Lung (tissue), 12 donors: ENCODE measurements around the gene UBASH3B. TPM values are rescaled to one million over a fixed set of nuclear protein-coding genes. Genes with fewer than 3 reads are reported as not detected.
"Not testable (repeated sequence)": the region's sequence is repeated elsewhere in the genome, so short reads cannot be mapped to it uniquely, and the experiment has no call there.

Experiments used
- ATAC-seq: fragments of 200-7000 bp; cut with Tn5 transposase; one replicate; pipeline ENCODE4 v1.9.1; 2020; ENCODE audit warnings: moderate number of reproducible peaks; ENCODE audit not compliant: insufficient read depth, low FRiP score
- DNase-seq, 3 donors: peaks; one replicate each; pipeline ENCODE4 v3.0.0-alpha.2; 2013 to 2017
- H3K27ac ChIP-seq, 2 donors: one replicate each; pipeline ENCODE4 v1.5.1; 2013; ENCODE audit warnings: mild to moderate bottlenecking in 2 of 2, moderate library complexity in 2 of 2, control low read depth in 1 of 2, inconsistent platforms in 1 of 2, low read depth in 1 of 2, low read length in 1 of 2
- H3K27me3 ChIP-seq, 3 donors: one replicate each; pipeline ENCODE4 v1.5.1; 2013; ENCODE audit warnings: low read length in 2 of 3; ENCODE audit not compliant: control insufficient read depth in 3 of 3, insufficient read depth in 3 of 3
- H3K36me3 ChIP-seq, 4 donors: one replicate each; pipeline ENCODE4 v1.5.1; 2013; ENCODE audit warnings: low read length in 4 of 4, mild to moderate bottlenecking in 1 of 4, moderate library complexity in 1 of 4; ENCODE audit not compliant: control insufficient read depth in 4 of 4, insufficient read depth in 4 of 4
- H3K4me1 ChIP-seq, 5 donors: one replicate each; pipeline ENCODE4 v1.5.1; 2013; ENCODE audit warnings: low read length in 5 of 5, mild to moderate bottlenecking in 2 of 5, moderate library complexity in 1 of 5; ENCODE audit not compliant: control insufficient read depth in 5 of 5, insufficient read depth in 5 of 5
- H3K4me3 ChIP-seq: one replicate; pipeline ENCODE4 v1.5.1; 2013; ENCODE audit warnings: mild to moderate bottlenecking, control low read depth, moderate library complexity
- H3K9ac ChIP-seq, 2 donors: one replicate each; pipeline ENCODE4 v1.5.1; 2013; ENCODE audit warnings: low read length in 2 of 2, control low read depth in 1 of 2; ENCODE audit not compliant: insufficient read depth in 1 of 2
- H3K9me3 ChIP-seq, 4 donors: one replicate each; pipeline ENCODE4 v1.5.1; 2013; ENCODE audit warnings: low read length in 3 of 4, mild to moderate bottlenecking in 1 of 4, moderate library complexity in 1 of 4; ENCODE audit not compliant: control insufficient read depth in 4 of 4, insufficient read depth in 3 of 4
- WGBS, 2 donors: extraction: QIAGEN DNeasy Blood & Tissue Kit; methylation state at CpG; one replicate each; pipeline ENCODE4 v1.1.7; 2013; 5-methylcytosine and 5-hydroxymethylcytosine counted together
- polyA plus RNA-seq, 2 donors: library from polyadenylated mRNA; stranded (reverse); fragments of 200-250 nt; gene quantifications; one replicate each; pipeline ENCODE4 v1.2.1, GENCODE V29; 2013
- total RNA-seq, 2 donors: library from RNA; depleted of rRNA in 1 of 2; stranded (reverse); fragments of >200 nt in 1 of 2; gene quantifications; one replicate each; pipeline ENCODE4 v1.2.1, GENCODE V29; 2014 to 2021
- TF ChIP-seq, protein P1 (sequence below): IDR thresholded peaks from 2 replicates; pipeline ENCODE4 v1.5.1; 2012; ENCODE audit warnings: mild to moderate bottlenecking; ENCODE audit errors: control extremely low read depth, extremely low read depth
- donor health status: control.
- donor health status: control.
- donor health status: Bipolar disorder and iron deficiency.
- donor health status: healthy.
- donor health status: DM: yes; HTN: yes; CAD: no.

The UBASH3B gene
- total and polyA plus RNA-seq, 4 donors: 5.8 to 51.2 (median 12.4) TPM

DNA sequence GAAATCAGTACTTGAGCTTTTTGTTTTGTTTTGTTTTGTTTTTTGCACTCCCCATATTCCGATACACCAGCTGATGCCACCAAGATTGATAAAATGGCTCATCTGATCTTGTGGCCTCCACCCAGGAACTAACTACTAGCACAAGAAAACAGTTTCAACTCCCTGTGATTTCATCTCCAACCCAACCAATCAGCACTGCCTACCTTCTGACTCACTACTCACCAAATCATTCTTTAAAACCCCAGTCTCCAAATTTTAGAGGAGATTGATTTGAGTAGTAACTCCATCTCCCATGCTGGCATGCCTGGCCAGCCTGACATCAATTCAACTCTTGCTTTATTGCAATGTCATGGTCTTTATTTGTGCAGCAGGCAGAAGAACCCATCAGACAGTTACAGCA lies 166.7 kb downstream of the UBASH3B start:
- WGBS, 2 donors: 97 to 100% methylated on average over 1 of the region's 1 CpG

DNA sequence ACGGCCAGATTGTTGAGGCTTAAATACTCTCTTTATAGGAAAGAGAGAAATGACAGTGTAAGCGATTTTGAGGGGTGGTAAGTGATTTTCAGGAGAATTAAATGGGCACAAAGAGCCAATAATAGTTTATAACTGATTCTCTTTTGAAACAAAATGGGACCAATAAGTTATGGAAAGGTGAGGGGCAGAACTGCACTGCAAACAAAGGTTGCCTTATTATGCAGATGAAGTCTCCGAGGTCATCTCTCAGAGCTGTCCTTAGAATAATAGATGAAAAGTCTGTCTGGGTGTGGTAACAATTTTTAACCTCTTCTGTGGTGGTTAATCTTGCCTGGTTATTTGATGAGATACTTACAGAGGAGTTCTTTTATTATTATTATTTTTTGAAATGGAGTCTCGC lies 168.0 kb downstream of the UBASH3B start:
- H3K36me3 ChIP-seq: no peaks in the 10 kb centered on the region
- WGBS, 2 donors: 81 to 94% methylated on average over 4 of the region's 4 CpGs

More for the DNA sequence above, 166.7 kb downstream of the UBASH3B start:
- no peak overlapping the region for H3K27ac ChIP-seq
- H3K4me3 ChIP-seq: no peak overlapping the region
- no peak for DNase-seq
- H3K27me3 ChIP-seq: no peaks in the 10 kb centered on the region
- TF ChIP-seq, protein P1, sequence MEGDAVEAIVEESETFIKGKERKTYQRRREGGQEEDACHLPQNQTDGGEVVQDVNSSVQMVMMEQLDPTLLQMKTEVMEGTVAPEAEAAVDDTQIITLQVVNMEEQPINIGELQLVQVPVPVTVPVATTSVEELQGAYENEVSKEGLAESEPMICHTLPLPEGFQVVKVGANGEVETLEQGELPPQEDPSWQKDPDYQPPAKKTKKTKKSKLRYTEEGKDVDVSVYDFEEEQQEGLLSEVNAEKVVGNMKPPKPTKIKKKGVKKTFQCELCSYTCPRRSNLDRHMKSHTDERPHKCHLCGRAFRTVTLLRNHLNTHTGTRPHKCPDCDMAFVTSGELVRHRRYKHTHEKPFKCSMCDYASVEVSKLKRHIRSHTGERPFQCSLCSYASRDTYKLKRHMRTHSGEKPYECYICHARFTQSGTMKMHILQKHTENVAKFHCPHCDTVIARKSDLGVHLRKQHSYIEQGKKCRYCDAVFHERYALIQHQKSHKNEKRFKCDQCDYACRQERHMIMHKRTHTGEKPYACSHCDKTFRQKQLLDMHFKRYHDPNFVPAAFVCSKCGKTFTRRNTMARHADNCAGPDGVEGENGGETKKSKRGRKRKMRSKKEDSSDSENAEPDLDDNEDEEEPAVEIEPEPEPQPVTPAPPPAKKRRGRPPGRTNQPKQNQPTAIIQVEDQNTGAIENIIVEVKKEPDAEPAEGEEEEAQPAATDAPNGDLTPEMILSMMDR: no peak
- ATAC-seq: no peak
- H3K4me1 ChIP-seq: peaks cover 0 to 3% (median 0%) of the 10 kb centered on the region in 5 donors
- no peaks in the 10 kb centered on the region for H3K36me3 ChIP-seq
- H3K9ac ChIP-seq: no peak overlapping the region
- H3K9me3 ChIP-seq: peaks cover 0 to 2% (median 0%) of the 10 kb centered on the region in 4 donors

DNA sequence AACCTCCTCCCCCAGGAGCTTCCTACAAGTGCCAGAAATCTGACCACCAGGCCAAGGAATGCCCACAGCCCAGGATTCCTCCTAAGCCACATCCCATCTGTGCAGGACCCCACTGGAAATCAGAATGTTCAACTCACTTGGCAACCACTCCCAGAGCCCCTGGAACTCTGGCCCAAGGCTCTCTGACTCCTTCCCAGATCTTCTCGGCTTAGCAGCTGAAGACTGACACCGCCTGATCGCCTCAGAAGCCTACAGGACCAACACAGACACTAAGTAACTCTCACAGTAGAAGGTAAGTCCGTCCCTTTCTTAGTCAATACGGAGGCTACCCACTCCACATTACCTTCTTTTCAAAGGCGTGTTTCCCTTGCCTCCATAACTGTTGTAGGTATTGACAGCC lies 173.8 kb downstream of the UBASH3B start:
- not testable (repeated sequence) for H3K36me3 ChIP-seq, H3K27ac ChIP-seq, H3K9me3 ChIP-seq, ATAC-seq, H3K4me1 ChIP-seq, H3K9ac ChIP-seq, H3K27me3 ChIP-seq, H3K4me3 ChIP-seq, DNase-seq
- 94 to 97% methylated on average over 6 of the region's 6 CpGs for WGBS, 2 donors

More for the DNA sequence above, 168.0 kb downstream of the UBASH3B start:
- DNase-seq (no peak), ATAC-seq (no peak)
- H3K4me3 ChIP-seq: no peak overlapping the region
- TF ChIP-seq, protein P1: no peak
- no peak overlapping the region for H3K9ac ChIP-seq
- no peaks in the 10 kb centered on the region for H3K4me1 ChIP-seq
- H3K9me3 ChIP-seq: peaks cover 0 to 2% (median 0%) of the 10 kb centered on the region in 4 donors
- no peak overlapping the region for H3K27ac ChIP-seq
- no peaks in the 10 kb centered on the region for H3K27me3 ChIP-seq

DNA sequence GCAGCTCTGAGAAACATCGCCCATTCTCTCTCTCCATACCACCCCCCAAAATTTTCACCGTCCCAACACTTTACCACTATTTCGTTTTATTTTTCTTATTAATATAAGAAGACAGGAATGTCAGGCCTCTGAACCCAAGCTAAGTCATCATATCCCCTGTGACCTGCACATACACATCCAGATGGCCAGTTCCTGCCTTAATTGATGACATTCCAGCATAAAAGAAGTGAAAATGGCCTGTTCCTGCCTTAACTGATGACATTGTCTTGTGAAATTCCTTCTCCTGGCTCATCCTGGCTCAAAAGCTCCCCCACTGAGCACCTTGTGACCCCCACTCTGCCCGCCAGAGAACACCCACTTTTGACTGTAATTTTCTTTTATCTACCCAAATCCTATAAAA lies 176.8 kb downstream of the UBASH3B start:
- not testable (repeated sequence) for H3K27ac ChIP-seq, H3K4me3 ChIP-seq, H3K27me3 ChIP-seq, DNase-seq, H3K36me3 ChIP-seq, ATAC-seq, H3K9me3 ChIP-seq, H3K9ac ChIP-seq, H3K4me1 ChIP-seq
- WGBS, 2 donors: 70 to 78% methylated on average over 4 of the region's 4 CpGs
